H9 (cell line): ENCODE results near the gene ZDHHC24. TPM values are rescaled to one million over a fixed set of nuclear protein-coding genes. Genes with fewer than 3 reads are reported as not detected.

ENCODE experiments used
- DNase-seq: peaks from one replicate; pipeline ENCODE4 v3.0.0-alpha.2; 2017
- H2AFZ ChIP-seq: one replicate; pipeline ENCODE4 v1.6.1; 2013; ENCODE audit warnings: mild to moderate bottlenecking, low read length, control low read depth, moderate library complexity
- H2AK5ac ChIP-seq: 2 replicates; pipeline ENCODE4 v1.6.1; 2013; ENCODE audit warnings: low read length, control low read depth, mixed read lengths; ENCODE audit not compliant: insufficient read length
- H2BK120ac ChIP-seq: one replicate; pipeline ENCODE4 v1.6.1; 2013; ENCODE audit warnings: low read depth, mild to moderate bottlenecking, low read length, control low read depth, inconsistent platforms; ENCODE audit not compliant: poor library complexity, severe bottlenecking
- H2BK12ac ChIP-seq: 2 replicates; pipeline ENCODE4 v1.6.1; 2013; ENCODE audit warnings: low read length, control low read depth, mixed read lengths, low read depth; ENCODE audit not compliant: insufficient read length
- H2BK15ac ChIP-seq: 2 replicates; pipeline ENCODE4 v1.6.1; 2013; ENCODE audit warnings: low read depth, low read length, control low read depth
- H2BK20ac ChIP-seq: one replicate; pipeline ENCODE4 v1.6.1; 2013; ENCODE audit warnings: low read depth, mild to moderate bottlenecking, low read length, control low read depth, inconsistent platforms; ENCODE audit not compliant: poor library complexity, severe bottlenecking
- H2BK5ac ChIP-seq: 2 replicates; pipeline ENCODE4 v1.6.1; 2013; ENCODE audit warnings: low read length, control low read depth, mixed read lengths; ENCODE audit not compliant: insufficient read length
- H3K14ac ChIP-seq: 2 replicates; pipeline ENCODE4 v1.6.1; 2013; ENCODE audit warnings: low read length, control low read depth; ENCODE audit not compliant: insufficient read depth
- H3K18ac ChIP-seq: 2 replicates; pipeline ENCODE4 v1.6.1; 2013; ENCODE audit warnings: low read depth, mild to moderate bottlenecking, mixed read lengths, low read length, control low read depth; ENCODE audit not compliant: insufficient read length
- H3K23ac ChIP-seq: 2 replicates; pipeline ENCODE4 v1.6.1; 2013; ENCODE audit warnings: low read length, control low read depth, mixed read lengths, low read depth; ENCODE audit not compliant: insufficient read length
- H3K23me2 ChIP-seq: 2 replicates; pipeline ENCODE4 v1.6.1; 2013; ENCODE audit warnings: low read depth, mild to moderate bottlenecking, mixed read lengths, low read length, control low read depth; ENCODE audit not compliant: insufficient read length, poor library complexity, severe bottlenecking
- H3K27ac ChIP-seq: 2 replicates; pipeline ENCODE4 v1.5.1; 2013; ENCODE audit warnings: low read length, control low read depth, mixed read lengths, low read depth; ENCODE audit not compliant: insufficient read length
- H3K27me3 ChIP-seq: 2 replicates; pipeline ENCODE4 v1.6.1; 2013; ENCODE audit warnings: low read length, control low read depth, inconsistent platforms; ENCODE audit not compliant: insufficient read depth
- H3K4ac ChIP-seq: 2 replicates; pipeline ENCODE4 v1.6.1; 2013; ENCODE audit warnings: low read depth, mild to moderate bottlenecking, control low read depth, inconsistent platforms, low read length, moderate library complexity
- H3K4me1 ChIP-seq: 2 replicates; pipeline ENCODE4 v1.6.1; 2013; ENCODE audit warnings: low read length, control low read depth, inconsistent platforms; ENCODE audit not compliant: insufficient read depth
- H3K4me2 ChIP-seq: 2 replicates; pipeline ENCODE4 v1.6.1; 2013; ENCODE audit warnings: low read length, control low read depth, mixed read lengths; ENCODE audit not compliant: insufficient read length, insufficient read depth
- H3K56ac ChIP-seq: 2 replicates; pipeline ENCODE4 v1.6.1; 2013; ENCODE audit warnings: low read depth, mild to moderate bottlenecking, mixed read lengths, low read length, control low read depth; ENCODE audit not compliant: insufficient read length
- H3K79me1 ChIP-seq: 2 replicates; pipeline ENCODE4 v1.6.1; 2013; ENCODE audit warnings: low read depth, mild to moderate bottlenecking, moderate library complexity, low read length, control low read depth, inconsistent platforms; ENCODE audit not compliant: insufficient read depth, poor library complexity, severe bottlenecking
- H3K79me2 ChIP-seq: 2 replicates; pipeline ENCODE4 v1.6.1; 2013; ENCODE audit warnings: low read length, control low read depth, inconsistent platforms; ENCODE audit not compliant: insufficient read depth
- H3K9ac ChIP-seq: 2 replicates; pipeline ENCODE4 v1.6.1; 2013; ENCODE audit warnings: low read length, control low read depth, mixed read lengths; ENCODE audit not compliant: insufficient read length; ENCODE audit errors: extremely low read depth
- H3K9me3 ChIP-seq: one replicate; pipeline ENCODE4 v1.6.1; 2013; ENCODE audit warnings: low read depth, low read length, inconsistent platforms; ENCODE audit not compliant: control insufficient read depth
- H3T11ph ChIP-seq: one replicate; pipeline ENCODE4 v1.6.1; 2013; ENCODE audit warnings: mild to moderate bottlenecking, low read length, control low read depth, inconsistent platforms
- H4K20me1 ChIP-seq: one replicate; pipeline ENCODE4 v1.6.1; 2013; ENCODE audit not compliant: control insufficient read depth, insufficient read length, insufficient read depth
- H4K5ac ChIP-seq: 2 replicates; pipeline ENCODE4 v1.6.1; 2013; ENCODE audit warnings: low read depth, mild to moderate bottlenecking, mixed read lengths, low read length, control low read depth; ENCODE audit not compliant: insufficient read length
- H4K8ac ChIP-seq: replicated peaks from 2 replicates; pipeline ENCODE4 v1.6.1; 2013; ENCODE audit warnings: low read length, control low read depth, mixed read lengths, low read depth; ENCODE audit not compliant: insufficient read length
- H4K91ac ChIP-seq: 2 replicates; pipeline ENCODE4 v1.6.1; 2013; ENCODE audit warnings: low read depth, mild to moderate bottlenecking, moderate library complexity, mixed read lengths, low read length, control low read depth; ENCODE audit not compliant: insufficient read length
- H3K27ac Mint-ChIP-seq, 3 experiments: 2 replicates in 2 of 3; 3 replicates in 1 of 3; pipeline ENCODE4 v1.8.0; 2020 to 2021; ENCODE audit warnings: mixed read lengths in 3 of 3, mild to moderate bottlenecking in 1 of 3, moderate library complexity in 1 of 3
- H3K27me3 Mint-ChIP-seq: 2 replicates; pipeline ENCODE4 v1.8.0; 2021; ENCODE audit warnings: low read depth, mild to moderate bottlenecking, moderate library complexity, mixed read lengths
- H3K36me3 Mint-ChIP-seq, 3 experiments: 2 replicates in 2 of 3; 3 replicates in 1 of 3; pipeline ENCODE4 v1.8.0; 2020 to 2021; ENCODE audit warnings: low read depth in 3 of 3, mixed read lengths in 3 of 3; ENCODE audit not compliant: insufficient read depth in 1 of 3
- H3K4me1 Mint-ChIP-seq, 2 experiments: 2 replicates each; pipeline ENCODE4 v1.8.0; 2020; ENCODE audit warnings: mixed read lengths in 2 of 2
- H3K4me3 Mint-ChIP-seq, 2 experiments: 2 replicates in 1 of 2; 3 replicates in 1 of 2; pipeline ENCODE4 v1.8.0; 2020 to 2021; ENCODE audit warnings: mild to moderate bottlenecking in 2 of 2, mixed read lengths in 2 of 2, moderate library complexity in 1 of 2
- H3K9me3 Mint-ChIP-seq, 2 experiments: 2 replicates in 1 of 2; 3 replicates in 1 of 2; pipeline ENCODE4 v1.8.0; 2020; ENCODE audit warnings: mild to moderate bottlenecking in 2 of 2, mixed read lengths in 2 of 2, moderate library complexity in 1 of 2
- whole genome bisulfite sequencing: extraction: QIAGEN DNeasy Blood & Tissue Kit; methylation state at CpG from one replicate; pipeline ENCODE4 v1.1.7; 2013; ENCODE audit warnings: missing lambda C conversion rate, low lambda C conversion rate, mixed read lengths; ENCODE audit not compliant: insufficient read length; ENCODE audit errors: extremely low coverage; 5-methylcytosine and 5-hydroxymethylcytosine counted together
- total RNA-seq: library from RNA; stranded (reverse); gene quantifications from 2 replicates; pipeline ENCODE4 v1.2.1, GENCODE V29; 2021
- TF ChIP-seq, protein P1 (sequence below): fragments of 200-600 bp; sonication (generic); conservative IDR thresholded peaks from 3 replicates; pipeline ENCODE4 v1.8.0; 2021; ENCODE audit warnings: antibody characterized with exemption, mild to moderate bottlenecking

ZDHHC24 gene
- total RNA-seq, 1 experiment from 2014 or later: 8.9 TPM

GRCh38 chr11:66495401-66495854 is 50.4 kb downstream of the ZDHHC24 start:
- no peaks in the 10 kb centered on the region for H3K9me3 Mint-ChIP-seq
- DNase-seq: peak; percentile 71
- Histone ChIP-seq H2AK5ac (no peak overlapping the region), H3K9me3 (no peaks in the 10 kb centered on the region), H2BK5ac (no peak overlapping the region), H3K14ac (no peak overlapping the region), H2BK15ac (no peak overlapping the region), H3K56ac (no peak overlapping the region), H4K8ac (no peak overlapping the region), H2BK20ac (no peak overlapping the region), H3K79me2 (no peaks in the 10 kb centered on the region), H3K23me2 (no peaks in the 10 kb centered on the region), H2BK12ac (no peak overlapping the region), H3K18ac (no peak overlapping the region), H3K79me1 (no peaks in the 10 kb centered on the region), H4K5ac (no peak overlapping the region), H3K4me1 (no peaks in the 10 kb centered on the region), H3K4me2 (no peak overlapping the region), H3K27ac (no peak overlapping the region), H4K20me1 (no peaks in the 10 kb centered on the region), H2AFZ (no peak overlapping the region), H4K91ac (no peak overlapping the region), H3K23ac (no peak overlapping the region), H3K4ac (no peak overlapping the region), H2BK120ac (no peak overlapping the region), H3K9ac (no peak overlapping the region), H3T11ph (no peak overlapping the region), H3K27me3 (no peaks in the 10 kb centered on the region)
- peaks cover 19 to 62% (median 35%) of the 10 kb centered on the region in 3 experiments; a peak in 6 of 7 replicates for H3K36me3 Mint-ChIP-seq
- no peak overlapping the region; a peak in 1 of 7 replicates for H3K27ac Mint-ChIP-seq
- WGBS: no CpG with 5 or more reads among the region's 17 CpGs
- no peak overlapping the region; a peak in 1 of 5 replicates for H3K4me3 Mint-ChIP-seq
- TF ChIP-seq, protein P1, sequence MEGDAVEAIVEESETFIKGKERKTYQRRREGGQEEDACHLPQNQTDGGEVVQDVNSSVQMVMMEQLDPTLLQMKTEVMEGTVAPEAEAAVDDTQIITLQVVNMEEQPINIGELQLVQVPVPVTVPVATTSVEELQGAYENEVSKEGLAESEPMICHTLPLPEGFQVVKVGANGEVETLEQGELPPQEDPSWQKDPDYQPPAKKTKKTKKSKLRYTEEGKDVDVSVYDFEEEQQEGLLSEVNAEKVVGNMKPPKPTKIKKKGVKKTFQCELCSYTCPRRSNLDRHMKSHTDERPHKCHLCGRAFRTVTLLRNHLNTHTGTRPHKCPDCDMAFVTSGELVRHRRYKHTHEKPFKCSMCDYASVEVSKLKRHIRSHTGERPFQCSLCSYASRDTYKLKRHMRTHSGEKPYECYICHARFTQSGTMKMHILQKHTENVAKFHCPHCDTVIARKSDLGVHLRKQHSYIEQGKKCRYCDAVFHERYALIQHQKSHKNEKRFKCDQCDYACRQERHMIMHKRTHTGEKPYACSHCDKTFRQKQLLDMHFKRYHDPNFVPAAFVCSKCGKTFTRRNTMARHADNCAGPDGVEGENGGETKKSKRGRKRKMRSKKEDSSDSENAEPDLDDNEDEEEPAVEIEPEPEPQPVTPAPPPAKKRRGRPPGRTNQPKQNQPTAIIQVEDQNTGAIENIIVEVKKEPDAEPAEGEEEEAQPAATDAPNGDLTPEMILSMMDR: peak; percentile 69
- H3K4me1 Mint-ChIP-seq: peaks cover 4 to 11% of the 10 kb centered on the region in 2 experiments
- no peaks in the 10 kb centered on the region for H3K27me3 Mint-ChIP-seq
